HL-60 (cell line): ENCODE measurements around the gene KDM5B.

Experiments used
- DNase-seq, 2 experiments: peaks; one replicate each; pipeline ENCODE4 v3.0.0-alpha.2; 2010 to 2020; ENCODE audit warnings: low read depth in 1 of 2, low spot score in 1 of 2
- H3K27ac ChIP-seq: fragments of 250-450 bp; sonication (Bioruptor Pico); replicated peaks from 2 replicates; pipeline ENCODE4 v1.5.1; 2020; ENCODE audit warnings: mild to moderate bottlenecking, moderate library complexity
- H3K27me3 ChIP-seq: fragments of 250-450 bp; sonication (Bioruptor Pico); 2 replicates; pipeline ENCODE4 v1.5.1; 2021; ENCODE audit warnings: mild to moderate bottlenecking, moderate library complexity; ENCODE audit not compliant: insufficient read depth, poor library complexity, severe bottlenecking
- H3K4me3 ChIP-seq: replicated peaks from 2 replicates; pipeline ENCODE4 v1.5.1; 2011; ENCODE audit warnings: mild to moderate bottlenecking, control low read depth, low read length; ENCODE audit not compliant: insufficient read depth
- CTCF ChIP-seq: IDR thresholded peaks from one replicate; pipeline ENCODE4 v1.5.1; 2011; ENCODE audit warnings: low read length, control low read depth, inconsistent platforms; ENCODE audit not compliant: insufficient read depth
- GABPA ChIP-seq: IDR thresholded peaks from 2 replicates; pipeline ENCODE4 v1.6.1; 2012; ENCODE audit warnings: low read depth
- POLR2AphosphoS5 ChIP-seq: IDR thresholded peaks from 2 replicates; pipeline ENCODE4 v1.6.1; 2012; ENCODE audit warnings: low read depth
- REST ChIP-seq: IDR thresholded peaks from 2 replicates; pipeline ENCODE4 v1.6.1; 2012; ENCODE audit warnings: low read depth; ENCODE audit not compliant: insufficient replicate concordance
- SPI1 ChIP-seq: IDR thresholded peaks from 2 replicates; pipeline ENCODE4 v1.6.1; 2012; ENCODE audit warnings: low read depth, mild to moderate bottlenecking, borderline replicate concordance

Gene KDM5B

GRCh38 chr1:202811296-202812175, 3.3 kb upstream of the KDM5B start:
- peak overlapping the region; percentile 81 for H3K4me3 ChIP-seq
- H3K27ac ChIP-seq = no peak overlapping the region; the same call in 1 of the 2 replicates
- no peaks in the 10 kb centered on the region for H3K27me3 ChIP-seq
- no peak for DNase-seq
- TF ChIP-seq CTCF = no peak
- TF ChIP-seq SPI1 = no peak
- no peak for TF ChIP-seq POLR2AphosphoS5
- TF ChIP-seq GABPA = no peak
- TF ChIP-seq REST = no peak

- H3K27ac ChIP-seq = peak within 1 kb of the TSS; percentile 34; the same call in 1 of the 2 replicates
- H3K27me3 ChIP-seq = no peaks in the 10 kb centered on the region
- DNase-seq = peak; percentile 84 to 93
- TF ChIP-seq GABPA = no peak
- TF ChIP-seq POLR2AphosphoS5 = 0 out of 2 replicates have a peak, but pooled peaks have one; percentile 48
- peak within 1 kb of the TSS; percentile 81 for H3K4me3 ChIP-seq
These were observed 2.5 kb upstream of the KDM5B start, which contains the start of gene PCAT6 for GRCh38 chr1:202810615-202811295. Gene PCAT6 (plus strand): TSS chr1:202810954.

- TF ChIP-seq GABPA (no peak), SPI1 (no peak), CTCF (no peak), REST (no peak), POLR2AphosphoS5 (no peak)
- no peak for DNase-seq
- no peak overlapping the region for H3K27ac ChIP-seq
- H3K27me3 ChIP-seq = no peaks in the 10 kb centered on the region
- H3K4me3 ChIP-seq = peak overlapping the region; percentile 81
These were observed 2.0 kb upstream of the KDM5B start for GRCh38 chr1:202810193-202810614.

- DNase-seq = no peak
- Histone ChIP-seq H3K4me3 (no peak overlapping the region), H3K27ac (no peak overlapping the region), H3K27me3 (no peaks in the 10 kb centered on the region)
- no peak for TF ChIP-seq REST
- no peak for TF ChIP-seq GABPA
- TF ChIP-seq SPI1 = no peak
- TF ChIP-seq CTCF = no peak
- no peak for TF ChIP-seq POLR2AphosphoS5
These were observed 1.5 kb upstream of the KDM5B start for GRCh38 chr1:202809597-202810159.
